Measurements from ENCODE around the gene UBAC1. TPM values are rescaled to one million over a fixed set of nuclear protein-coding genes. Genes with fewer than 3 reads are reported as not detected.
"Not testable (repeated sequence)": the region's sequence is repeated elsewhere in the genome, so short reads cannot be mapped to it uniquely, and the experiment has no call there.

Gene UBAC1
- total RNA-seq, 6 experiments from 2014 or later: 27.9 to 33.6 (median 31.2) TPM

GRCh38 chr9:135957431-135957830, 3.7 kb downstream of the UBAC1 start:
- Mint-ChIP-seq H3K27ac (no peak overlapping the region), H3K4me1 (ENCODE audit: low read depth) (peaks cover 20% of the 10 kb centered on the region), H3K4me3 (no peak overlapping the region), H3K27me3 (ENCODE audit: insufficient read depth) (peaks cover 3% of the 10 kb centered on the region; the same call in 1 of the 2 replicates), H3K9me3 (no peaks in the 10 kb centered on the region), H3K36me3 (ENCODE audit: low read depth) (peaks cover 4% of the 10 kb centered on the region; the same call in 1 of the 2 replicates)
- no peak for TF ChIP-seq CTCF (IDR thresholded peaks at IDR 0.05)
- DNase-seq: no peak

- H3K36me3 Mint-ChIP-seq (ENCODE audit: low read depth): peaks cover 4% of the 10 kb centered on the region; the same call in 1 of the 2 replicates
- TF ChIP-seq CTCF (IDR thresholded peaks at IDR 0.05): no peak
- H3K4me1 Mint-ChIP-seq (ENCODE audit: low read depth): peaks cover 14% of the 10 kb centered on the region
- no peak overlapping the region for H3K27ac Mint-ChIP-seq
- H3K4me3 Mint-ChIP-seq: no peak overlapping the region
- peaks cover 2% of the 10 kb centered on the region; the same call in 1 of the 2 replicates for H3K27me3 Mint-ChIP-seq (ENCODE audit: insufficient read depth)
- no peaks in the 10 kb centered on the region for H3K9me3 Mint-ChIP-seq
- no peak for DNase-seq
Measured at GRCh38 chr9:135956802-135957174, 4.4 kb downstream of the UBAC1 start.

GRCh38 chr9:135955934-135956801, 5.0 kb downstream of the UBAC1 start:
- Mint-ChIP-seq H3K4me3 (no peak overlapping the region), H3K4me1 (ENCODE audit: low read depth) (peaks cover 8% of the 10 kb centered on the region), H3K36me3 (ENCODE audit: low read depth) (peaks cover 4% of the 10 kb centered on the region; the same call in 1 of the 2 replicates)

GRCh38 chr9:135952664-135953206, 8.4 kb downstream of the UBAC1 start:
- no peaks in the 10 kb centered on the region for H3K27me3 Mint-ChIP-seq (ENCODE audit: insufficient read depth)
- no peaks in the 10 kb centered on the region for H3K9me3 Mint-ChIP-seq
- peaks cover 8% of the 10 kb centered on the region for H3K4me1 Mint-ChIP-seq (ENCODE audit: low read depth)
- no peak for DNase-seq
- TF ChIP-seq CTCF (IDR thresholded peaks at IDR 0.05): no peak
- H3K27ac Mint-ChIP-seq: no peak overlapping the region
- no peak overlapping the region for H3K4me3 Mint-ChIP-seq
- peaks cover 8% of the 10 kb centered on the region for H3K36me3 Mint-ChIP-seq (ENCODE audit: low read depth)

More at GRCh38 chr9:135955934-135956801, 5.0 kb downstream of the UBAC1 start:
- Mint-ChIP-seq H3K9me3 (no peaks in the 10 kb centered on the region), H3K27me3 (ENCODE audit: insufficient read depth) (no peaks in the 10 kb centered on the region; the same call in 1 of the 2 replicates), H3K27ac (no peak overlapping the region)
- no peak for TF ChIP-seq CTCF (IDR thresholded peaks at IDR 0.05)
- no peak for DNase-seq

GRCh38 chr9:135951889-135952663, 9.1 kb downstream of the UBAC1 start:
- no peaks in the 10 kb centered on the region for H3K9me3 Mint-ChIP-seq
- TF ChIP-seq CTCF (IDR thresholded peaks at IDR 0.05): no peak
- no peak overlapping the region for H3K27ac Mint-ChIP-seq
- no peak overlapping the region for H3K4me3 Mint-ChIP-seq
- DNase-seq: no peak
- H3K36me3 Mint-ChIP-seq (ENCODE audit: low read depth): peaks cover 8% of the 10 kb centered on the region
- H3K4me1 Mint-ChIP-seq (ENCODE audit: low read depth): peaks cover 8% of the 10 kb centered on the region
- no peaks in the 10 kb centered on the region for H3K27me3 Mint-ChIP-seq (ENCODE audit: insufficient read depth)

- DNase-seq; H3K27me3 Mint-ChIP-seq (ENCODE audit: insufficient read depth); H3K27ac Mint-ChIP-seq; H3K4me1 Mint-ChIP-seq (ENCODE audit: low read depth); H3K4me3 Mint-ChIP-seq; H3K9me3 Mint-ChIP-seq; H3K36me3 Mint-ChIP-seq (ENCODE audit: low read depth): not testable (repeated sequence)
Measured at GRCh38 chr9:135951310-135951709, 9.9 kb downstream of the UBAC1 start.

GRCh38 chr9:135950841-135951240, 10.3 kb downstream of the UBAC1 start:
- H3K4me3 Mint-ChIP-seq; H3K36me3 Mint-ChIP-seq (ENCODE audit: low read depth); H3K9me3 Mint-ChIP-seq; DNase-seq; H3K27me3 Mint-ChIP-seq (ENCODE audit: insufficient read depth); H3K27ac Mint-ChIP-seq; H3K4me1 Mint-ChIP-seq (ENCODE audit: low read depth): not testable (repeated sequence)
